NCI-H187 treated with DMSO at 0.1 percent for 48 hours (cell line): Measurements from ENCODE around the gene PSMD1.
"Not testable (repeated sequence)": the region's sequence is repeated elsewhere in the genome, so short reads cannot be mapped to it uniquely, and the experiment has no call there.

Source experiments
- DNase-seq: peaks from one replicate; lab custom pipeline; 2025; lab: John Stamatoyannopoulos, UW

The PSMD1 gene

DNA sequence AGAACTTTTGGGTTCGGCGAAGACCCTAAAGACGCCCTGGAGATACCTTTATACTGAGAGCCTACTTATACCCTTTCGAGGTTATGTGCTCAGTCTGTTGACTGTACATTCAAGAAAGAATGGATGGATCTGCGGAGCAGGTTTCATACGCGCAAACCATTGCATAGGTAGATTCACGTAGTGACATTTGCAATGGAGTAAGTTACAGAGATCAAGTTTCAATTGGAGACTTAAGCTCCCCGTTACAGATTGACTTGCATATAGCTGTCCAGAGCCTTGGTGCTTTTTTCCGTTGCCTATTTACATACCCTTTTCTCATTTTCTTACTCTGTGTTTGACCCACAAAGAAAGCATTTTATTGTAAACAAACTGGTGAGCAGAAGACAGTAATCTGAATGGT is 923 bp downstream of the PSMD1 start:
- DNase-seq, result no peak

DNA sequence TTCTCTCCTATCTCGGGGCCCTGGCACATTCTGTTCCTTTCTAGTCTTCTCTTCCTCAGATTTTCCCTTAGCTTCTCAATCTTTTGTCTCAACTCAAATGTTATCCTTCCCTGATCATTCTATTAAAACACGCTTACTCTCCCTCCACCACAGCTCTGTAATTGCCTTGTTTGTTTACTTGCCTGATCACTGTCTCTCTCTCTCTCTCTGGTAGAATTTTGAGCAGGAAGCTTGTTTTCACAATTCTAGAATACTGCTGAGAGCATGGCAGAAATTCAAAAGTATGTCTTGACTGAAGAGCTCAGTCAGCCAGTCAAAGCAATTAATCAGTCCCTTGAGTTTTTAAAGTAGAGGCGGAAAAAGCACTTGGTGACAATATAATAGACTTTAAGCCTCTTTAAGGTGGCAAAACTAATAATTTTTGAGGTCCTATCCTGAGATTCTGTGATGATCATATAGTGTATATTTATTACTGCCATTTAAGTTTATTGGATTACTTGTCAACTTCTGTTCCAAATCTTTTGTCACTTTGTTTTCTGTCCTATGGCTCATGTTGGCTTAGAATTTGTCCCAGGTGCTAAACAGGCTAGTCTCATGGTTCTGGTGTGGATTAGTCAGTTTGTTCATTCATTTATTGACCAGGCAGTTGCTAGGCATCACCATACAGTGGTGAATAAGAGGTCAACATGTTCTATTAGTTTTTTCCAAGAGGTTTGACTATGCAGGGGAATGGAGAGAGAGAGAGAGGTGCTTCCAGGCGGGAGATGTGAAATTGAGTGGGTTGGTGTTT is 2.3 kb downstream of the PSMD1 start:
- no peak for DNase-seq

DNA sequence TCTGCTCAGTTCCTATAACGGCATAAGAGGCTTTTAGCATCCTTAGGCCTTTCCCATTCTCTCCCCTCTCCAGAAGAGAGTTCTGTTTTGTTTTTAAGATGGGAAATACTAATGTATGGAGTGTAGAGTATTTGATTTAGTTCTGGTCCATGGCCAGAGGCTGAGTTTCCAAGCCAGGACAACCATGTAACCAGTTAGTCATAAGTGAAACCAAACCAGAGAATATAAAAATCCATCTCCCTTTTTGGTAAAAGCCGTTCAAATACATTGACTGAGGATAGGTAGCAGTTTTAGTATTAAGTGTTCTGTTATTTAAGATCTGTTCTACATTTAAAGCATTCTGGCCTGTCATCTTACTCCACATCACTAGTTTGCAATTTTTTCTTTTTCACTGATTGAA is 3.1 kb downstream of the PSMD1 start:
- DNase-seq, result no peak

DNA sequence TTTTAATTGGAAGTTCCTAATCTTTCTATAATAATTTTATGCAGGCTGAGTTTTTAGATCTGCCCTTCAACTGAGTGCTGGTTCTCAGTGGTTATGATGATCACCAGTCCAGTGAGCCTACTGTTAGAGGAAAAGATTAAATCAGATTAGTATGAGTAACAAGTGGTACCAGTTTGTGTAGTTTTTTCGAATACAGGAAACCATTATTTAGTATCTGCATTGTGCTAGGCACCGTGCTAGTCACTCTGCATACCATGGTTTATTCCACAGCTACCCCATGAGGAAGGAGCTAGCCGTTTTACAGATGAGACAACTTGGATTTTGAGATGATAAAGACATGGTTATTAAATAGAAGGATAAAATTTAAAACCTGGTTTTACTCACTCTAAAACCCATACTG is 6.1 kb downstream of the PSMD1 start:
- DNase-seq, result no peak

DNA sequence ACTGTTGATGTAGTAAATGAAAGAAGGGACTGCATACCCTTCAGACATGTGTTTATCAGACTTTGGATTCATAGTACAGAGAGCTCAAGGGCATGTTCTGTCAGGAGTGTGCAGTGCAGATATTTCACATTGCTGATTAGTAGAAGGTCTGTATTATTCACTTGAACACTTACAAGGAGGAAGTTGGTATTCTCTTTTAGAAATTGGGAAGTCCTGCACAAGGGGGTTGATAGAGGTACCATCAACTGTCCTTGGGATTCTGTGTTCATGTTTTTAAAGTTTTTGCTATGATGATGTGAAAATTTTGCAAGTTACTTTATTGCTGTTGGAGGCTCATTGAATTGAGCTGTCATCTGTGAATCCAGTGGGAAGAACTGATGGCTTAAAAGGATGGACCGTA is 6.7 kb downstream of the PSMD1 start:
- no peak for DNase-seq

DNA sequence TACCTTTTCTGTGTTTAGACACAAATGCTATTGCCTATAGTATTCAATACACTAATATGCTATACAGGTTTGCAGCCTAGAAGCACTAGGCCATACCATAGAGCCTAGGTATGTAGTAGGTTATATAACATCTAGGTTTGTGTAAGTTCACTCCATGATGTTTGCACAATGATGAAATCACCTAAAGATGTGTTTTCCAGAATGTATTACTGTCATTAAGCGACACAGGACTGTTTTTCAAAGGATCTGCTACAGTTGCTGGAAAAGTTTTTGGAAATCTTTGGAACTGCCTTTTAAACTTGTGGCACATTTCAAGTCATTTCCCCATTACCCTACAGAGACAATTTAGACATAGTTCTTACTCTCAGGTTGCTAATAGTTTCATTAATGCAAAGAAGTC is 9.3 kb downstream of the PSMD1 start:
- DNase-seq, result no peak

DNA sequence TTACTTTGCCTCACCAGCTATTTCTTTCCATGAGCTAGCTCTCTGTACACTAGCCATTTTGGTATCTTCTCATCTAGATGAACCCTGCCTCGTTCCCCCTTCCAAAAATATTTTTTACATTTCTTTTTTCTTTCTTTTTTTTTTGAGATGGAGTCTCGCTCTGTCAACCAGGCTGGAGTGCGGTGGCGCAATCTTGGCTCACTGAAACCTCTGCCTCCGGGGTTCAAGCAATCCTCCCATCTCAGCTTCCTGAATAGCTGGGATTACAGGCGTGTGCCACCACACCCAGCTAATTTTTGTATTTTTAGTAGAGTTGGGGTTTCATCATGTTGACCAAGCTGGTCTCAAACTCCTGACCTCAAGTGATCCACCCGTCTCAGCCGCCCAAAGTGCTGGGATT is 10.9 kb downstream of the PSMD1 start:
- not testable (repeated sequence) for DNase-seq

DNA sequence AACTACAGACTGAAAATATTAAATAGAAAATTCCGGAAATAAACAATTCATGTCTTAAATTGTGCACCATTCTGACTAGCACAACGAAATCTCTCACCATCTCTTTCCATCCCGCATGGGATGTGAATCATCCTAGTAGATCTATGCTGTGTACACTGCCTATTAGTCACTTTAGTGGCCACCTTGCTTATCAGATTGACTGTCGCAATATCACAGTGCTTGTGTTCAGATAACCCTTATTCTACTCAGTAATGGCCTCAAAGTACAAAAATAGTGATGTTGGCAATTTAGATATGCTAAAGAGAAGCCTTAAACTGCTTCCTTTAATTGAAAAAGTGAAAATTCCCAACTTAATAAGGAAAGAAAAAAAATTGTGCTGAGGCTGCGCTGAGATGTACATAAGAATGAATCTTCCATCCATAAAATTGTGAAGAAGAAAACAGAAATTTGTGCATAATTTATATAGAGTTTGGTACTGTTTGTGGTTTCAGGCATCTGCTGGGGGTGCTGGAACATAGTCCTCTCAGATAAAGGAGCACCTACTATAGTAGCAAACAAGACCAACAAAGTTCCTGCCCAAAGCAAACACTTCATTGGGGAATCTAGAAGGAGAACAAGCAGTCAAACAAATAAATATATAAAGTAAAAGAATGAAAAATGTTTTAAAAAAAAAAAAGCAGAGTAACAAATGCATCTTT is 12.0 kb downstream of the PSMD1 start:
- DNase-seq, result no peak

DNA sequence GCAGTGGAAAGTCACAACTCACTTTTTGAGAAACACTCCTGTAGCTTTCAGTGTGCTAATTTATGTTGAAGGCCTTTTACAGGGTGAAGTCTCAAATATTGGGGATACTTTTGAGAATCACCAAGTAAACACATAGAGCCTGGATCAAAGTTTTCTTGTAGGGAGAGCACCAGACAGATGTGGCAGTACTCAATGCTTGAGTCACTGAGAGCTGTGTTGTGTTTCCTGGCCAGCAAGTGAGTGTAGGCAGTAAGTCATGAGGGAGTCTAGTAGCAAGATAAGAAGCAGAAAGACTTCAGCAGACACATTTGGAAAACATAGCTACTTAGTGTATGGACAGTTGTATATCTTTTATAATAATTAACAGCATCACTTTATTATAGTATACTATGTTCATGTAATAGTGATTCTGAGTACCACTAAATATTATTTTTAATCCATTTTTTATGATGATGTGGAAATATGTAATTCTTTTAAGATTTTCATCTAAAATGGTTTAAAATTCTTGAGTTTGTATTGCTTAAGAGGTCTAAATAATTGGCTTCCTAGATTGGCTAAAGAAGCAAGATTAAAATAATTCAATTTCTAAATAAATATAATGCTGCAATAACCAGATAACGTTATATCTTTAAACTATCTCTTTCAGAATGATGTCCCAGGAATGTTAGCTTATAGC is 12.8 kb downstream of the PSMD1 start:
- no peak for DNase-seq

DNA sequence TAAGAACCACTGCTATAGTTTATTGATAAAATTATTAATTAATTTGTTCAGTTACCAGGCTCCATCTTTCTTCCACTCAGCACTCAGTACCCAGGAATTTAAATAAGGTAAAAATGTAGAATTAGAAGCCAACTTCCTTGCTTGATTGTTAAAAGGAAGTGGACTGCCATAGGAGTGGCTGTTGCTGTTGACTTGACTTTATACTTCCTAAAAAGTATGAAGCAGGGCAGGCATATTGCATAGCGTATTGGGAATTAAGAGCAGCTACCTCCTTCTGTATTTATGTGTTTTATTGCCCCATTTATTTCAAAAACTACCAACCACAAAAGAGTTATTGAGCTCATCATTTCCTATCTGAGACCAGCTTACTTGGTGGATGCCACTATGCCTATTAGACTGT is 27.9 kb downstream of the PSMD1 start:
- DNase-seq, result no peak

DNA sequence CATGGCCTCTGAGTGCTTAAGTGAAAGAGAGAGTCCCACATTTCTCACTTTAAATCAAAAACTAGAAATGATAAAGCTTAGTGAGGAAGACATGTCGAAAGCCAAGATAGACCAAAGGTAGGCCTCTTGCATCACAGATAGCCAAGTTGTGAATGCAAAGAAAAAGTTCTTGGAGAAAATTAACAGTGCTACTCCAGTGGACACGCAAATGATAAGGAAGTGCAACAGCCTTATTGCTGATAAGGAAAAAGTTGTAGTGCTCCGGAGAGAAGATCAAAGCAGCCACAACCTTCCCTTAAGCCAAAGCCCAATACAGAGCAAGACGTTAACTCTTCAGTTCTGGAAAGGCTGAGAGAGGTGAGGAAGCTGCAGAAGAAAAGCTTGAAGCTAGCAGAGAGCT is 32.1 kb downstream of the PSMD1 start:
- no peak for DNase-seq

DNA sequence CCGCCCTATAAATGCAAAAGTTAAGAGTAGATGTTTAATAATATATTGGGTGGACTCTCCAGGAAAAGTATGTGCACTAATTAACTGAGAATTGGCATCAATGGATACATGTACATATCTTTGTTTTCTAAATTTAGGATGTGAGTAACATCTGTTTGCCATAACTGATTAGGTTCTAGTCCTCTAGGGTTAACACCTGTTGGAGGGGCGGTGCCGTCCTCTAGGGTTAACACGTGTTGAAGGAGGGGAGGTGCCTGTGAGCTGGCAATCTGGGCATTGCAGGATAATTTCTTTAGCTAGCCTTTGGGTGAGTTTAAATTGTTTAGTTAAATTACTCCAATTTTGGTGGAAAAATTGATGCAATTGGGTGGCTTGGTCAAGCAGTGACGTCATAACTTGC is 37.3 kb downstream of the PSMD1 start:
- DNase-seq, result no peak

DNA sequence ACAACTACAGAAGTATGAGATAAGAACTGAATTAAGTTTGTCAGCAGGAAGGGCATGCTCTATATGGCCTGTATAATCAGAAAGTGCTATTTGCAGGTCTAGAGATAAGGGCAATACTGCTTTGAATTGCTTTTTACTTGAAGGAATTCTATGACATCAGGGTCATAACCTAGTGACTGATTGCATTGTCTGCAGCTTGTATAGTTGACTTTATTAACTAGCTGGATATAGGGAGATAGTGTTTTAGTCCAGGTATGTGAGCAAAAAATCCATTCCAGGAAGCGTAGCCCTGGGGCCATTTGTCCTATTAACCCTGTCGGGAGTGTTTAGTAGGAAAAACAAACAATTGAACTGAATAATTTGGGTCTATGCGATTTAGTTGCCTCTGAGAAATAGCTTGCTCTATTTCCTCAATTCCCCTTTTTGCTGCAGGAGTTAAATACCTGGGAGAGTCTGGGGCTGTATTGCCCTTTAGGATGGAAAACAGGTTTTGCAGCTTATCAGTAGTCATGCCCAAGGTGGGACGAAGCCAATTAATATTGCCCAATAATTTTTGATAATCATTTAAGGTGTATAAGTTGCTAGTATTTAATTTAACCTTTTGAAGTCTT is 38.2 kb downstream of the PSMD1 start:
- no peak for DNase-seq

DNA sequence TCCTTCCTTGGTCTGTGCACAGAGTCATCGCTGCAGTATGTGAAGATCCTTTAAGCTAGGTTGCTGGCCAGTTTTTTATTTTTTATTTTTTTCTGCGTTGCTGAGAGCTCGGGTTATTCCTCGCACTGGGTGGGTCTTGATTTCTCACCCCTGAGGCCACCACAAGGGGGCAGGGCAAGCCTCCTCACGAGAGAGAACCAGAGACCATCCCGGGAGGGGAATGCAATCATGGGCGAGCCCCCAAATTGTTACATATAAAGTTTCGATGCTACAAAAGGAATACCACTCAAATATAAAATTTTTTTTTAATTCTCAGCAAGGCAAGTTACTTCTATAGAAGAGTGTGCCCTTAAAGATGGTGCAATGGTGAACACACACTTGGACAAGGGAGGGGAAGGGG is 43.3 kb downstream of the PSMD1 start:
- no peak for DNase-seq

DNA sequence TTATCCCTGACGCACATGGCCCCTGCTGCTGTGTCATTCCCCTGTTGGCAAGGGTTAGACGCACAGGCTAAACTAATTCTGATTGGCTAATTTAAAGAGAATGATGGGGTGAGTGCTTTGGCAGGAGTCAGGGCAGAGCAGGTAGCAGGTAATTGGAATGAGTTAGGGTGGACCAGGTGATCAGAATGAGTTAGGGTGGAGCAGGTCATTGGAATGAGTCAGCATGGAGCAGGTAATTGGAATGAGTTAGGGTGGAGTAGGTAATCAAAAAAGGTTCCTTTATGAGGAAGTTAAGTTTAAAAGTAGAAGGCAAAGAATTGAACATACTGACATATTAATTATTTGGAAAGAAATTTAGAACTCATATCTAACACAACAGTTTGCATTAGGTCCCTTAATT is 43.7 kb downstream of the PSMD1 start:
- DNase-seq, result not testable (repeated sequence)

DNA sequence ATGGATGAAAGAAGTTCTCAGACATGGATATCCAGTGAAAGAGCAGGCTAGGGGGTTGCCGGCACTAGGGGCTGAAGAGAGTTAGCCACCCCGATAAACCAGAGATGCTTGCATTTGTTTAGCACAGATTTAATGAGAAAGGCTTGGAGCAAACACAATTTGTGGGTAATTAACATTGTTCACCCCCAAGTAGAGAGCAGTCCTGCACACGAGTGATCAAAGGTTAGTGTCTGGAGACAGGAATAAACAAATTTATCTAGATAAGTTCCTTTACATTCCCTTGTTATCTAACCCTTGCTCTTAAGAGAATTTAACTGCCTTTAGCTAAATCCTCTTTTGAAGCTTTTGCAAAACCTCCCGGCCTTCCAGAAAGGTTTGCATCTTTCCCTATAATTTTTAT is 44.3 kb downstream of the PSMD1 start:
- no peak for DNase-seq

DNA sequence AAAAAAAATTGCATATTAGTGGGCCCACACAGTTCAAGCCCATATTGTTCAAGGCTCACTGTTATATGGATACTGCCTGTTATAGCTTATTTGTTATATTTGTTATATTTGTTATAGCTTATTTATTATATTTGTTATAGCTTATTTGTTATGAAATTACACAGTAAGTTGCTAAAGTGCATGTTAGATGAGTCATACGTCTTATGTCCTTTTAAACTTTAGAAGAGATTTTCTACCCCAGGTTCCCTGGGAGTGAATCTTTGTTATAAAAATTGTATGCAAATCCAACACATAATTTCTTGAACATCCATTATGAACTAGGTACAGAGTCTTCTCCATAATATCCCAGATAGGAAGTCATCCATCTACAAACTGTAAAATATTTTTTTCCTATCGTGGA is 46.1 kb downstream of the PSMD1 start:
- no peak for DNase-seq

DNA sequence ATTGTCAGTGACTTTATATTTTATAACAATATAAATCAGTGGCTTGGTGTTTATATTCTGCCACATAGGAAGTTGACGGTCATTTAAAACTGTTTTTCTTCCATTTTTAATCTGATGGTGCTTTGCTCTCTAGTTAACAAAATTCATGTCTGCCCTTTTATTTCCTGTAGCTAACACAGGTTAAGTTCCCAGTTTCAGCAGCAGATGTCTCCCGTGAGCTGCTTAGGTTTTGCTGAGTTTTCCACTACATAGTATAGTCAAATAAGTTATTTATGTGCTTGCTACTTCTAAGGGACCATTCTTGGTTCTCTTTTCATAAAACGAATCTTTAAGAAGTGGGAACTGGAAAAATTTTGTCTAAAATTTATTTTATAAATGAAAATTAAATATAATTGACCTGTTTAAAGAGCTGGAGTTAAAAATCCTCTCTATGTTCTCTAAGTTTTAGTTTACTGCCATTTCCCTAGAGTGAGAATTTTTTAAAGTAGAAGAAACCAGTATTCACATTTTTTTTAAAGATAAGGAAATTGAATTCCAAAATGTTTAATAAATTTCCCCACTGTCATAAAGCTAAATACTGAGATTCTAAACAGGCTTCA is 47.5 kb downstream of the PSMD1 start:
- no peak for DNase-seq

DNA sequence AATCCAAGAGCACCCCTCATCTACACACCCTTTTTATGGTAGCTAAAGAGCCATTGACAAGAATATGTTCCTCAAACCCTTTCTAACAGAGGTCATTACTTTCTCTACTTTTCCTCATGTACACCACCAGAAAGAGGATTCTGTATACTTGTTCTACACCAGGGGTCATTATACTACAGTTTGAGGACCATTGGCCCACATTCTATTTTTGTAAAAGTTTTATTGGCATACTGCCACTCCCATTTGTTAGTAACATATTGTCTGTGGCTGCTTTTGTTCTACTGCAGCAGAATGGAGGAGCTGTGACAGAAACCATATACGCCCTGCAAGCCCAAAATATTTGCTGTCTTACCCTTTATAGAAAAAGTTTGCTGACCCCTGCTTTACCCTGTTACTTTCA is 53.9 kb downstream of the PSMD1 start:
- no peak for DNase-seq

DNA sequence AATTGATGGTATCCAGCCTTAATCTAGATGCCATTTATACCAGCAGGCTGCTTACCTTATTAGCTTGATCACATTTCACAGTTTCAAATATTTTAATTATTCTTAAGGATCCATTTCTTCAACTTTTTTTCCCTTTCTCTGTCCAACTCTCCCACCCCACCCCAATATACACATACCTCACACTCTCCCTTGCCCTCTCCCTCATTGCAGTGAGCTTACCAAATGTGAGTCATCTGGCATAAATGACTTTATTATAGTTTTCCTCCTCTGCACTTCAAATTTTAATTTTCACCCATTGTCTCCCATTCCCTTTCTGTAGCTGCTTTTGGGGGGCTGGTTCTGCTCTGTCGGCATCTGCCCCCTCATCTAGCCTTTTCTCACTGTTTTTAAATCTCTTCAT is 55.3 kb downstream of the PSMD1 start:
- no peak for DNase-seq

DNA sequence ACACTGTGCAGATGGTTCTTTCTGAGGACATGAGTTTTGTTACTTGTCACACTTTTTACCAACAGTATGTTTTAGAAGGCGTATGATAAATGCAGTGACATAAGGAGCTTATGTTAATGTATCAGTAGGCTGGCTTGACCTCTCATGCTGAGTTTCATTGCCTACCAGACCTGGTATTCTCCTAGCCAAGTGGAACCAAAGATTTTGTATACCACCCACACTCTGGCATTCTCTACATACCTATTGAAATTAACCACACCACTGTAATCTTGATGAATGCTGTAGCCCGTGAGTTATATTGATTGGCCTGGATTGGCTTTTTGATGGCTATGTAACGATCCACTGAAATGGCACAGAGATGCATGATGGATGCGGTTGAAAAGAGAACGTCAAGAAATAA is 56.8 kb downstream of the PSMD1 start:
- no peak for DNase-seq

DNA sequence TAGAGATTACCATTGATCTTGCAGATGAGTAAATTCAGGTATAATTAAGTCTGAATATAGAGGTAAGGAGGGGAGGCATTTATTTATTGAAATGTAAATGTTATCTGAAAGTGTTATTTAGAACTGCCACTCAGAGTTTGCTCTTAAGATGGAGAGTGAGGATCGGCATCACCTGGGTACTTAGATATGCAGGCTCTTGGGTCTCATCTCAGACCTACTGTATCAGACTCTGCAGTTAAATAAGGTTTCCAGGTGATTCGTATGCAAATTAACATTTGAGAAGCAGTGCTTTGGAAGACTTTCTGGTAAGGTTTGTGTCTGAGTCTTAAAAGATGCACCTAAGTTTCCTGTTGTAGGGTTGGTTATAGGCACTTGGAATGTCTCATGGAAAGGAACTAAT is 59.0 kb downstream of the PSMD1 start:
- DNase-seq, result no peak
